Endodermal cell (in vitro differentiated cells): ENCODE results near the gene AKT1. TPM values are rescaled to one million over a fixed set of nuclear protein-coding genes. Genes with fewer than 3 reads are reported as not detected.

Experiments
- DNase-seq: peaks from one replicate; pipeline ENCODE4 v3.0.0-alpha.2; 2017
- H3K27ac ChIP-seq: 2 replicates; pipeline ENCODE4 v1.5.1; 2013; ENCODE audit warnings: mild to moderate bottlenecking, low read depth, low read length, moderate library complexity
- H3K27me3 ChIP-seq: 2 replicates; pipeline ENCODE4 v1.6.1; 2013; ENCODE audit warnings: mild to moderate bottlenecking, low read length, moderate library complexity; ENCODE audit not compliant: insufficient read depth, control insufficient read depth, poor library complexity, severe bottlenecking
- H3K36me3 ChIP-seq: 2 replicates; pipeline ENCODE4 v1.7.0; 2013; ENCODE audit warnings: mild to moderate bottlenecking, low read length, moderate library complexity; ENCODE audit not compliant: control insufficient read depth, insufficient read depth
- H3K4me1 ChIP-seq: one replicate; pipeline ENCODE4 v1.7.0; 2013; ENCODE audit warnings: low read length; ENCODE audit not compliant: control insufficient read depth, insufficient read depth
- H3K4me3 ChIP-seq: 2 replicates; pipeline ENCODE4 v1.5.1; 2013; ENCODE audit warnings: mild to moderate bottlenecking, low read length, moderate library complexity
- H3K9ac ChIP-seq: 2 replicates; pipeline ENCODE4 v1.6.1; 2013; ENCODE audit warnings: mild to moderate bottlenecking, low read length, moderate library complexity; ENCODE audit not compliant: poor library complexity, severe bottlenecking; ENCODE audit errors: extremely low read depth
- H3K9me3 ChIP-seq: 2 replicates; pipeline ENCODE4 v1.6.1; 2013; ENCODE audit warnings: mild to moderate bottlenecking, low read length, moderate library complexity; ENCODE audit not compliant: control insufficient read depth
- H3K27ac Mint-ChIP-seq: 2 replicates; pipeline ENCODE4 v1.8.0; 2020; ENCODE audit warnings: mixed read lengths
- H3K27me3 Mint-ChIP-seq: 2 replicates; pipeline ENCODE4 v1.8.0; 2021; ENCODE audit warnings: mild to moderate bottlenecking, mixed read lengths; ENCODE audit not compliant: insufficient read depth
- H3K36me3 Mint-ChIP-seq: 2 replicates; pipeline ENCODE4 v1.8.0; 2020; ENCODE audit warnings: low read depth, mixed read lengths
- H3K4me1 Mint-ChIP-seq: 2 replicates; pipeline ENCODE4 v1.8.0; 2020; ENCODE audit warnings: mixed read lengths
- H3K4me3 Mint-ChIP-seq: 2 replicates; pipeline ENCODE4 v1.8.0; 2020; ENCODE audit warnings: mild to moderate bottlenecking, moderate library complexity, mixed read lengths
- H3K9me3 Mint-ChIP-seq: 2 replicates; pipeline ENCODE4 v1.8.0; 2020; ENCODE audit warnings: mild to moderate bottlenecking, mixed read lengths
- CTCF ChIP-seq: fragments of 200-600 bp; sonication (generic); conservative IDR thresholded peaks from 2 replicates; pipeline ENCODE4 v1.5.0; 2021; ENCODE audit warnings: antibody characterized with exemption, mild to moderate bottlenecking
- WGBS, 2 experiments: methylation state at CpG; one replicate each; pipeline versions ENCODE4 v1.1.5 to v1.1.7; 2013; ENCODE audit warnings: missing lambda C conversion rate in 2 of 2, mixed read lengths in 1 of 2; ENCODE audit not compliant: insufficient coverage in 1 of 2, insufficient read length in 1 of 2; 5-methylcytosine and 5-hydroxymethylcytosine counted together
- total RNA-seq, 2 donors: library from RNA; stranded (reverse); fragmentation: NEBNext Ultra II Directional in 1 of 2; extraction: Animal tissue kit (Norgen Biotek cat#: 25700) in 1 of 2; gene quantifications; 2 replicates in 1 of 2; 3 replicates in 1 of 2; pipeline ENCODE4 v1.2.1, GENCODE V29; 2021

AKT1 gene
- total RNA-seq, 2 donors from 2014 or later, result 133 to 152 TPM

- H3K4me1 ChIP-seq, result no peaks in the 10 kb centered on the region
- peaks cover 8% of the 10 kb centered on the region for H3K4me1 Mint-ChIP-seq
- H3K36me3 ChIP-seq, result peaks cover 39% of the 10 kb centered on the region
- H3K9me3 Mint-ChIP-seq, result peaks cover 22% of the 10 kb centered on the region
- H3K27me3 ChIP-seq, result no peaks in the 10 kb centered on the region
- 84 to 90% methylated on average over 13 of the region's 13 CpGs for WGBS, 2 experiments
- H3K36me3 Mint-ChIP-seq, result peaks cover 31% of the 10 kb centered on the region
- peaks cover 3% of the 10 kb centered on the region for H3K27me3 Mint-ChIP-seq
- no peak overlapping the region for H3K27ac ChIP-seq
- DNase-seq, result no peak
- H3K4me3 ChIP-seq, result peak overlapping the region; percentile 89
- H3K27ac Mint-ChIP-seq, result peak overlapping the region; percentile 87
- no peak for TF ChIP-seq CTCF
- H3K4me3 Mint-ChIP-seq, result peak overlapping the region; percentile 80
- peaks cover 7% of the 10 kb centered on the region for H3K9me3 ChIP-seq
- H3K9ac ChIP-seq, result peak overlapping the region; percentile 93
These were observed 41.2 kb downstream of the AKT1 start for GRCh38 chr14:104754213-104754851.

- 2 to 5% methylated on average over 16 to 30 of the region's 30 CpGs for WGBS, 2 experiments
These were observed 41.9 kb downstream of the AKT1 start for GRCh38 chr14:104753528-104754212.

More at GRCh38 chr14:104753528-104754212, 41.9 kb downstream of the AKT1 start:
- Mint-ChIP-seq H3K27ac (peak overlapping the region; percentile 87), H3K9me3 (peaks cover 22% of the 10 kb centered on the region), H3K36me3 (peaks cover 27% of the 10 kb centered on the region), H3K4me3 (peak overlapping the region; percentile 80), H3K27me3 (peaks cover 3% of the 10 kb centered on the region), H3K4me1 (peaks cover 8% of the 10 kb centered on the region)
- Histone ChIP-seq H3K9me3 (peaks cover 7% of the 10 kb centered on the region), H3K27me3 (no peaks in the 10 kb centered on the region), H3K4me3 (peak overlapping the region; percentile 89), H3K36me3 (peaks cover 32% of the 10 kb centered on the region), H3K4me1 (no peaks in the 10 kb centered on the region), H3K9ac (peak overlapping the region; percentile 93), H3K27ac (peak overlapping the region; percentile 87)
- DNase-seq, result no peak
- no peak for TF ChIP-seq CTCF
